Colonic mucosa (tissue), 4 donors: Measurements from ENCODE around the gene PPIC. TPM values are rescaled to one million over a fixed set of nuclear protein-coding genes. Genes with fewer than 3 reads are reported as not detected.
"Not testable (repeated sequence)": the region's sequence is repeated elsewhere in the genome, so short reads cannot be mapped to it uniquely, and the experiment has no call there.

Experiments used
- DNase-seq: peaks from one replicate; pipeline ENCODE4 v3.0.0-alpha.2; 2020
- H3K27ac ChIP-seq: fragments of 200-600 bp; one replicate; pipeline ENCODE4 v1.8.0; 2021
- H3K27me3 ChIP-seq: fragments of 200-600 bp; one replicate; pipeline ENCODE4 v1.8.0; 2021
- H3K36me3 ChIP-seq: fragments of 200-600 bp; one replicate; pipeline ENCODE4 v1.8.0; 2021
- H3K4me1 ChIP-seq: fragments of 200-600 bp; one replicate; pipeline ENCODE4 v1.8.0; 2021; ENCODE audit warnings: mild to moderate bottlenecking
- H3K4me3 ChIP-seq: fragments of 200-600 bp; one replicate; pipeline ENCODE4 v1.8.0; 2021
- H3K9ac ChIP-seq, 2 donors: one replicate each; pipeline ENCODE4 v1.7.0; 2013; ENCODE audit warnings: control low read depth in 2 of 2, low read depth in 2 of 2, low read length in 2 of 2
- H3K9me3 ChIP-seq: fragments of 200-600 bp; one replicate; pipeline ENCODE4 v1.8.0; 2021
- intact Hi-C: fragments of 100-400 bp; cut with DNase I; formaldehyde crosslinking; loops from one replicate; pipeline ENCODE4 v1.14.1; 2022
- total RNA-seq, 2 donors: library from RNA; stranded (reverse); fragmentation: NEBNext Ultra II Directional in 1 of 2; extraction: Animal tissue kit (Norgen Biotek cat#: 25700) in 1 of 2; gene quantifications; one replicate each; pipeline ENCODE4 v1.2.1, GENCODE V29; 2021
- TF ChIP-seq, protein P1 (sequence below): fragments of 200-600 bp; IDR thresholded peaks from one replicate; pipeline ENCODE4 v1.8.0; 2022; ENCODE audit warnings: antibody characterized with exemption, mild to moderate bottlenecking
- donor health status: healthy.
- donor health status: DM: no; HTN: no; CAD: no.
- donor health status: DM: no; HTN: no; CAD: no.

Gene PPIC
- total RNA-seq, 2 donors from 2014 or later = 33.7 to 84.8 TPM

GRCh38 chr5:122977319-122977718, 59.2 kb downstream of the PPIC start:
- H3K9ac ChIP-seq = no peak overlapping the region
- no peaks in the 10 kb centered on the region for H3K36me3 ChIP-seq
- H3K27ac ChIP-seq = no peak overlapping the region
- no peaks in the 10 kb centered on the region for H3K27me3 ChIP-seq
- TF ChIP-seq, protein P1, sequence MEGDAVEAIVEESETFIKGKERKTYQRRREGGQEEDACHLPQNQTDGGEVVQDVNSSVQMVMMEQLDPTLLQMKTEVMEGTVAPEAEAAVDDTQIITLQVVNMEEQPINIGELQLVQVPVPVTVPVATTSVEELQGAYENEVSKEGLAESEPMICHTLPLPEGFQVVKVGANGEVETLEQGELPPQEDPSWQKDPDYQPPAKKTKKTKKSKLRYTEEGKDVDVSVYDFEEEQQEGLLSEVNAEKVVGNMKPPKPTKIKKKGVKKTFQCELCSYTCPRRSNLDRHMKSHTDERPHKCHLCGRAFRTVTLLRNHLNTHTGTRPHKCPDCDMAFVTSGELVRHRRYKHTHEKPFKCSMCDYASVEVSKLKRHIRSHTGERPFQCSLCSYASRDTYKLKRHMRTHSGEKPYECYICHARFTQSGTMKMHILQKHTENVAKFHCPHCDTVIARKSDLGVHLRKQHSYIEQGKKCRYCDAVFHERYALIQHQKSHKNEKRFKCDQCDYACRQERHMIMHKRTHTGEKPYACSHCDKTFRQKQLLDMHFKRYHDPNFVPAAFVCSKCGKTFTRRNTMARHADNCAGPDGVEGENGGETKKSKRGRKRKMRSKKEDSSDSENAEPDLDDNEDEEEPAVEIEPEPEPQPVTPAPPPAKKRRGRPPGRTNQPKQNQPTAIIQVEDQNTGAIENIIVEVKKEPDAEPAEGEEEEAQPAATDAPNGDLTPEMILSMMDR = no peak
- DNase-seq = no peak
- no peaks in the 10 kb centered on the region for H3K4me1 ChIP-seq
- no peak overlapping the region for H3K4me3 ChIP-seq
- intact Hi-C loops = no loop called here
- H3K9me3 ChIP-seq = no peaks in the 10 kb centered on the region

DNA sequence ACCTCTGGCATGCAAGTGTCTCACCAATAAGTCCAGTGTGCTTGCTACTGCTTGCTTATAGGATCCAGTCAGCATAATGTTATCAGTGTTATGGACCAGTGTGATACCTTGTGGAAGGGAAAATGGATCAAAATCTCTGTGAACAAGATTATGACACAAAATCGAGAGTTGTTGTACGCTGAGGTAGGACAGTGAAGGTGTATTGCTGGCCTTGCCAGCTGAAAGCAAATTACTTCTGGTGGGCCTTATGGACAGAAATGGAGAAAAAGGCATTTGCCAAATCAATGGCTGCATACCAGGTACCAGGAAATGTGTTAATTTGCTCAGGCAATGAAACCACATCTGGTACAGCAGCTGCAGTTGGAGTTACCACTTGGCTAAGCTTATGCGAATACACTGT, 62.3 kb downstream of the PPIC start:
- H3K4me1 ChIP-seq, H3K27ac ChIP-seq, H3K36me3 ChIP-seq, H3K9ac ChIP-seq, H3K9me3 ChIP-seq, intact Hi-C loops, H3K4me3 ChIP-seq, H3K27me3 ChIP-seq, DNase-seq: not testable (repeated sequence)

DNA sequence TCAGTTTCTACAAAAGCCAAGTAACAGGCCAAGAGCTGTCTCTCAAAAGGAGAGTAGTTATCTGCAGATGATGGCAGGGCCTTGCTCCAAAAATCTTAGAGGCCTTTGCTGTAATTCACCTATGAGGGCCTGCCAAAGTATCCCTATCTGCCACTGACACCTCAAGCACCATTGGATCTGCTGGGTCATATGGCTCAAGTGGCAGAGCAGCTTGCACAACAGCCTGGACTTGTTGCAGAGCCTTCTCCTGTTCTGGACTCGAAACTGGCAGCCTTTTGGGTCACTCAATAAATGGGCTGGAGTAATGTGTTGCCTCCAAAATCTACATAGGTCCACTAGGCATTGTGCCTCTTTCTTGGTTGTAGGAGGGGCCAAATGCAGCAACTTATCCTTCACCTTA, 62.8 kb downstream of the PPIC start:
- H3K9ac ChIP-seq, H3K9me3 ChIP-seq, H3K27ac ChIP-seq, intact Hi-C loops, DNase-seq, H3K4me1 ChIP-seq, H3K27me3 ChIP-seq, H3K4me3 ChIP-seq, H3K36me3 ChIP-seq: not testable (repeated sequence)

Other genes with a start within 250 kb of the PPIC start
- gene SNX24, start 191.1 kb downstream of the PPIC start, total RNA-seq = 10 to 100 TPM in 1 of 2 donors, 1 to 10 TPM in 1; 8.8 to 17.0 TPM
- 1 to 10 TPM; 1.6 to 2.7 TPM for gene PRDM6, start 52.5 kb upstream of the PPIC start, total RNA-seq